GM21619 (cell line): Measurements from ENCODE around the gene FAF1.

Experiments used
- ATAC-seq: cut with Tn5 transposase; IDR thresholded peaks from one replicate; pipeline ENCODE4 v1.9.1; 2021; ENCODE audit not compliant: unreplicated experiment

FAF1 gene

DNA sequence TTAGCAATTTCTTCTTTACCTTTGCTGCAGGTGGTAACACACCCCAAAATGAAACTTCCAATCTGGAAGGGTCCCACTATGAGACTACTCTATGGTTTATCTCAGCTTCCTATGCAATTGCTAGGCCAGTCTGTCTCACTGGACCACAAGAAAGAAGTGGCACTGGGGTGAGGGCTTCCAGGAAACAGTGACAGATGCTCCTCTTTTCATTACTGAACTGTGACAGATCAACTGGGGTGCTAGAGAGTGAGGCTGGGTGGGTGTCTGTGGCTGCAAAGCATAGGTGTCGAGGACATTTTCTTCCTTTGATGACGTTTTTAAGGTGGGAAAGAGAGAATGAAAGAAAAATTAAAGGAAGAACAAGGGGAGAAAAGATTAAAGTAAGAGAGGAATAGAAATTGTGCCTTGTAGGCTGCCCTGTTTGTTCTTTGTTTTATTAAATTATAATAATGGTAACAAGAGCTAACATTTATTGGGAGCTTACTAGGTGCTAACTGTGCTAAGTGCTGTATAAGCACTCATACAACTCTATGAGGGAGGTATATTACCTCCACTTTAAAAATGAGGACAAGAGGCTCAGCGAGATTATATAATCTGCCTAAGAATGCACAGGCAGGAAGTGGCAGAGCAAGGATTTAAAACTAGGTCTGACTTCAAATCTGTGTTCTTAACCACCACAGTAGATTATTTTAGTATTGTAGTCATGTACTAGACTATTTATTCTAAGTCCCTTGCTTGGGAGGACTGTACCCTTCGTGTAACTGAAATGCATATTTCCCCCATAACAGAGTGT lies 509.0 kb downstream of the FAF1 start:
- ATAC-seq, result no peak

DNA sequence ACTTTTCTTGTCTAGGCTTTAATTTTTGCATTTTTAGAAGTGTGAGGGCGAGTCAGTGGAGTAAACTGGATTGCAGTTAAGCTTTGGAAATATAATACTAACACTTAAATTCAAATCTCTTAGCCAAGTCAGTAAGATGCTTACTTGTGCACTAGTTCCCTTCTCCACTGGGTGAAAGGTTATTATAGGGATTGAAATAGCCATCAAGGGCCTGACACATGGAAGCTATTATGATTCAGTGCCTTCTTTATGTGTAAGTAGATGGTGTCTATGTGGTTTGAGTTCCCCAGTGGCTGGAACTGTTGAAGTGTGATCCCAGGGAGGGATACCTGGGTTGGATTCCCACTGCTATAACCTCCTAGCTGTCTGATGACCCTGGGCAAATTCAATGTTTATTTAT lies 512.1 kb downstream of the FAF1 start:
- no peak for ATAC-seq

DNA sequence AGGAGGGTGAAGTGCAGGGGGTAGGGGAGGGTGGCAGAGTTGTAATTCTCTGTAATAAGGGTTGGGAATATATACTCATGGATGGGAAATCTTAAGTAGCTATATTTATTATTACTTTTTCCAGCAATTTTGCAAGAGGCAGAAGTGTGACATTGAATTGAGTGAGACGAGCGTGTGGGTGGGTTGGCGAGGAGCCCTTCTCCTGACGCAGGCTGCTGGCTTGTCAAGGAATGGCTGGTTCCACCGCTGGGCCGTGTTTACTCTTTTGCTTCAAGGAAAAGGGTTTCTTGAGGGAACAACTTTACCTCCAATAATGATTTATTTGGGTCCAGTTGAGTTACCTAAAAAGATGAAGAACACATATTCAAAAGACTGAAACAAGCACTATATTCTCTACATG lies 518.9 kb downstream of the FAF1 start:
- ATAC-seq, result no peak

DNA sequence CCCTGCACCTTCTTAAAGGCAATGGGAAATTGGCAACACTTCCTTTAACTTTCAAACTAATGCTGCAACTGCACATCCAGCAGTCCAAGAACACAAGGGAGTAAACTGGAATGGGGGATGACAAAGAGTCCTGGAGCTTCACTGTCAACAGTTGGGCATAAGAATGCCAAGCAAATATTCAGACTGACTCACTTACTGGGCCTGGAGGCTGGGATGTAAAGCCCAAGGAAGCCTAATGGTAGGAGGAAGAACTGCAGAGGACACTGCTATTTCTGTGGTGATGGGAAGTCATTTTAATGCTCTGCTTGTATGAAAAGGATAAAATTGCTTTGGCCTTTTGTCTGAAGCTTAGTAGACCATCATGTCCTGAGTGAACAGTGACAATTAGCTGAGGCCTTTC lies 521.1 kb downstream of the FAF1 start:
- ATAC-seq, result no peak

- ATAC-seq, result no peak
Measured at GRCh38 chr1:50436489-50436888, 523.6 kb downstream of the FAF1 start.

- no peak for ATAC-seq
Measured at GRCh38 chr1:50430010-50430405, 530.1 kb downstream of the FAF1 start.

DNA sequence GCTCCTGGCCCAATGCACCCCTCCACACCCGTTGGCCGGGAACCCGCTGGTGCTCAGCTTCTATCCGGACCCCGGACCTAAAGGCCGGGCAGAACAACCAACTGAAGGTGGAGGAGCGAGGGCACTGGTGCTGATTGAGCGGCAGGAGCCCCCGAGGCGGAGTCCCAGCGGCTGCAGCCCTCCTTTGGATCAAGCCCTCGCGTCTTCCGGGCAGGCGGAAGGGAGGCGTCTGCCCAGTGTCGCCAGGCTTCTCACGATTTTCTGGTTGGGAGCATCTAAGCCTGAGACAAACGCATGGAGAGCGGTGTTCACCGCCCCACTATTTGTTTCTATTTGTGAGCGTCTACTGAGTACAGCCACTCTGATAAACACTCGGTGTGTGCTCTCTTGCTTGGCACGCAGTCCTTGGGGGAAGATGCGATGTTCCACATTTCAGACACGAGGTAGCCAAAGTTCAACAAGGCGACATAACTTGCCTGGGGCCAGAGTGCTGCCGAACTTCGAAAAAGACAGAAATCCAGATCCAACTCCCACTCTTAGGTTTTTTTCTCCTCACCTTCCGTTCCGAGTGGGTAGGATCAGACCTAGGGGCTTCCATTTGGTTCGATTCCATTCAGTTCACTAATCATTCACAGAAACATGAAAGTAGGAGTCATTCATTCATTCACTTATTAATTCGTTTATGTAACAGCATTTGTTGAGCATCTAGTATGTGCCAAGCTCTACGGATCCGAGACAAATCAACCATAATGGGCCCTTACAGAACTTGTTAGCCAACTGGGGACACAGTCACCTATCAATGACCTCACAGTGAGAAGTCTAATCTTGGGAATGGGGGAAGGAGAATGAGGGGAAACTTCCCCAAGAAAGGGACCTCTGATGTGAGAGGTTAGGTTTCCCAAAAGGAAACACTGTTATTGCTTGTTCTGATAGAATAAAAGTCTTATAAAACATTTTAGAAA lies 532.0 kb downstream of the FAF1 start:
- ATAC-seq, result no peak

GRCh38 chr1:50427086-50427817 lies 532.8 kb downstream of the FAF1 start:
- no peak for ATAC-seq

DNA sequence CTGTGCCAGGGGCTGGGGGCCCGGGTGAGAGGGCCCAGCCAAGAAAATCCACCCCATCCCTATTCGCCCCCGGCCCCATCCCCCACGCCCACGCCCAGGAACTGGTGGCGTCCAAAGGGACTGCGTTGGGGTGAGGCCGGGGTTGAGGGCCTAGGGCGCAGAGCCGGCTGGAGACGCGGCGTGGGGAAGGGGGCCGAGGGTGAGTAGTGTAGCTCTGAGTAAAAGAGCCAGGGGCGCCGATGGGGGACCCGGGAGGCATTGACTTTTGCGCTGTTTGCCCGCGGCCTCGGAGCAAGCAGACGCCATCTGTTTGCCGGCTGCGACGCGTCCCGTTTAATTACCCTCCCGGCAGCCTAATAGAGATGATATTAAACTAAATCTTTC lies 533.4 kb downstream of the FAF1 start:
- no peak for ATAC-seq

- no peak for ATAC-seq
Measured at GRCh38 chr1:50426108-50426700, 533.9 kb downstream of the FAF1 start.

GRCh38 chr1:50425376-50426107 lies 534.5 kb downstream of the FAF1 start:
- ATAC-seq, result no peak

DNA sequence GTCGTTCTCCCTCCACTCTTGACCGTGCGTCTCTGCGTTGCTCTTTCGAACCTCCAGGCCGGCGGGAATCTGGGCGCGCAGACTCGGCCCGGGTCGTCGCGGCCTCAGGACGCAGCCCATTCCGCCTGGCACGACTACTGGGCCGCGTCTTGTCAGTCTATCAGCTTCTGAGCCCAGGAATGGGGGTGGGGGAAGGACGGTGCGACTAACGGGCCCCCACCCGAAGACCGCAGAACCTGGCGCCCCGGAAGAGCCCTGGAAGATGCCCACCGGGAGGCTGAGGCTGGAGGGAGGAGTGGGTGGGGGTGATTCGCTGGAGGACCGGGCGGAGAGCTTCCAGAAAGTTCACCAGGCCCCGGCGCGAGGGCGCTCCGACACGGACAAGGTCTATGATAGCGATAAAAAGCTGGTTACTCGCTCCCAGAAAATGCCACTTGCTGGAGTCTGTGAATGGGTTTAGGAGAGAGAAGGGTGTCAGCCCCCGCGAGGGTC lies 535.1 kb downstream of the FAF1 start:
- no peak for ATAC-seq

GRCh38 chr1:50424045-50424883 lies 535.8 kb downstream of the FAF1 start:
- ATAC-seq, result peak; percentile 41

DNA sequence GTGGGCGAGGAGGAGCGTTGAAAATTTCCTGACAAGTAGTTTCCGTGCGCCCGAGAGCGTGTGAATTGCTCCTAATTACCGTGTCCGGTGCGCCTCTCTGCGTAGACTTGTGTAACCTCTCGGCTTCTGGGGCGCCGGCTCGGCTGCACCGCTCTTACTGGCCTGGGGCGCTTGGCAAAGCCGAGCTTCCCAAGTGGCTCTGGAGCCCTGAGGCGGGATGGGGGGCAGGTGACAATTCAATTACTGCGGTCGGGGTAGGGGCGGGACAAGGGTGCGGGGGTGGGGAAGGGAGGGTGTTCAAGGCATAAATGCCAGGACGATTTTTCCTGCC lies 536.4 kb downstream of the FAF1 start:
- ATAC-seq, result no peak

- no peak for ATAC-seq
Measured at GRCh38 chr1:50422946-50423669, 537.0 kb downstream of the FAF1 start, which contains the start of gene DMRTA2. Gene DMRTA2 (minus strand): TSS chr1:50423443. CDS start chr1:50421536, 1,907 bp downstream.

DNA sequence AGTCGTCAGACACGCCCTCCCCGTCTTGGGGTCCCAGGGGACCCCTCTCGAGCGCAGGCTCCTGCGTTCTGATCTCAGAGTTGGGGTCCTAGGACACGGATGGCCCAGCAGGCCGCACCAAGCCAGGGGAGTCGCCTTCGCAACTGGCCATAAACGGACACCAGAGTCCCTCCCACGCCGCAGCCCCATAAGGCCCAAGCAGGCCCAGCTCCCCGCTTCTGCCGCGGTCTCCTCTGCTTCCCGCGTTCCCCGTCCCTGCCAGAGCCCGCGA lies 537.5 kb downstream of the FAF1 start:
- no peak for ATAC-seq

- no peak for ATAC-seq
Measured at GRCh38 chr1:50421768-50422674, 538.0 kb downstream of the FAF1 start.

DNA sequence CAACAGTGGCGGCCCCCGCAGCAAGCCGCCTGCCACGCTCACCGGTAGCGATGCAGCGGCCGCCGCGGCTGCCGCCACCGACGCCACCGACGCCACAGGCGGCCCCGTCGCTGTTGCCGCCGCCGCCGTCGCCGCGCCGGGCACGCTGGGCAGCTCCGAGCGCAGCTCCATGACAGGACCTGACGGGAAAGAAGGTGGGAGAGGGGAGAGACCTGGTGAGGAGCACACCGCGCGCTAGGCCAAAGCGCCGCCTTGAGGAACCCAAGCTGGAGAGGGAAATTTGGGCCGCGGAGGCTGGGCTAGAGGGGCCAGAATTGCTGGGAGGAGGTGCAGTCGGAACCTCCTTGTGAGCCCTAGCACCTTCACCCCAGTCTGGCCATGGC lies 538.7 kb downstream of the FAF1 start:
- no peak for ATAC-seq
